ENCODE measurements around the gene NCOA3.
"Not testable (repeated sequence)": the region's sequence is repeated elsewhere in the genome, so short reads cannot be mapped to it uniquely, and the experiment has no call there.

Gene NCOA3

DNA sequence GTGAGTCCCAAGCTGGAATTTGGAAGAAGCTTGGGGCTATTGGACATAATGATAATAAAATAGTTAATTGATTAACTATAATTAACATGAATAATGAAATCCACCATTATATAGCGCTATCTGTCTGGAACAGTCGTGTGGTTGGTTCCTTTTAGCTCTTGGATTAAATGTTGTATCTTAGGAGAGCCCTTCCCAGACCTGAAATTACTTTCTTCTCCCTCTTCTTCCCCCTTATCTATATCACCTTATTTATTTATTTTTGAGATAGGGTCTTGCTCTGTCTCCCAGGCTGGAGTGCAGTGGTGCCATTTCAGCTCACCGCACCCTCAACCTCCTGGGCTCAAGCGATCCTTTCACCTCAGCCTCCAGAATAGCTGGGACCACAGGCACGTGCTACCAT lies 64.6 kb downstream of the NCOA3 start:
- no peak for DNase-seq (ENCODE audit: low spot score)

DNA sequence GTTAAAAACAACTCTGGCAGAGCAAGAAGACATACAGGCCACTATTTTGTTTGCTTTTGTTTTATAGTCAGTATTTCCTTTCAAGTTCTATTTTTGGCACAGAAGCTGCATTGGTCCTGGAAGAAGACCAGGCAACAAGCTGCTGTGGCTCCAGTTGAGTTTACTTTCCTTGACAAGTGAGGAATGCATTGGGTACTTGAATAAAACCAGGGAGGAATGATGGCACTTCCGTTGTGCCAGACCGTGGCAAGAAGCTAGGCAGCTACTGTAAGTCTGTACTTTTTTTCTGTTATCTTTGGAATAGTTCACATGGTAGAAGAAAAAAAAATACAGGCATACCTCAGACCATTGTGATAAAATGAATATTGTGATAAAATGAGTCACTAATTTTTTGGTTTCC lies 66.3 kb downstream of the NCOA3 start:
- peak; percentile 69 for DNase-seq (ENCODE audit: low spot score)

GRCh38 chr20:47568837-47569410 lies 67.2 kb downstream of the NCOA3 start:
- DNase-seq (ENCODE audit: low spot score): no peak

GRCh38 chr20:47571426-47571825 lies 69.7 kb downstream of the NCOA3 start:
- DNase-seq (ENCODE audit: low spot score): no peak

GRCh38 chr20:47572105-47572729 lies 70.5 kb downstream of the NCOA3 start:
- DNase-seq (ENCODE audit: low spot score): no peak

- no peak for DNase-seq (ENCODE audit: low spot score)
Measured at GRCh38 chr20:47573559-47573958, 71.9 kb downstream of the NCOA3 start.

DNA sequence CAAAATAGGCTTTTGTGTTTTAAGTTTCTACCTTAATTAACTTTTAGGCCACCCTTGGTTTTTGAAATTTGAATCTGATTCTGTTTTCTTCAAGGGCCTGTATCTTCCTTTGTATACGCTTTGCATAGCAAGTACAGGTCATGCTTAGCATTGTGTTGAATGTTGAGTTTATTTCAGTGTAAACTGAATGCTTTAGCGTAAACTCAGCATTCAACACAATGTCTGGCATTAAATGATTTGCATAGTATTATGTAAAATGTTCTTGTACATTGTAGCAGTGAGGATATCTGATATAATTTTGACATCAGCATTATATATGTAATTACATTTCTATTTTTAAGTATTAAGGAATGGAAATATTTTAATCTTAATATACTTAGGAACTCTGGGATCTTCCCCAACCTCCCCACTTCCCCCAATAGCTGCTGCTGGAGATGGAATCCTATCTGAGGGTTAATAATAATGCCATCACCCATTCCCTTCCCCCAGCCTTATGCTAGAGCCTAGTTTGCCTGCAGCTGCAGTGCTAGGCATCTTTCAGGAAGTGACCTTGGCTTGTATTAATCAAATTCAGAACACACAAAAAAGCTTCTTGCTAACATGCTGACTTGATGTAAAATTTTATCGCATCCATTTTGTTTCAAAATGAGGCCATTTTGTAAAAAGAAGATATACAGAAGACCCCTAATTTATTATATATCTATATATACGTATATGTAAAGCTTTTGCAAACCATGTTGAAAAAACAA lies 73.1 kb downstream of the NCOA3 start:
- DNase-seq (ENCODE audit: low spot score): no peak

GRCh38 chr20:47576516-47577033 lies 74.9 kb downstream of the NCOA3 start:
- DNase-seq (ENCODE audit: low spot score): peak; percentile 83

DNA sequence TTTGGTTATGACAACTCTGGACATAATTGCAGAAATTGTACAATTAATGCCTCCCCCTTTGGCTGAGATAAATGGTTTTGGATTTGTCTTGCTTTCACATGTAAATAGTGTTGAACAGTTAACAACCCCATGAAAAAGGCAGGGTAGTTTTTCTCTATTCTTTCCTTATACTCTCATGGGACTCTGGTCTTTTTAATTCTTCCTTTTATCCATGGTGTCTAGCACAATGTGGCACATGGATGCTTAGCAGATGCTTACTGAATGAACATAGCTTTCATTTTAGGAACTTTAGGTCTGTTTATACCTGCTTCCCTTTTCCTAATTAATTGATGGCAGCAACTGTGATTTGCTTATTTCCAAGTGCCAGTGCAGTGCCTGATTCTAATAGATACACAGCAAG lies 75.6 kb downstream of the NCOA3 start:
- no peak for DNase-seq (ENCODE audit: low spot score)

DNA sequence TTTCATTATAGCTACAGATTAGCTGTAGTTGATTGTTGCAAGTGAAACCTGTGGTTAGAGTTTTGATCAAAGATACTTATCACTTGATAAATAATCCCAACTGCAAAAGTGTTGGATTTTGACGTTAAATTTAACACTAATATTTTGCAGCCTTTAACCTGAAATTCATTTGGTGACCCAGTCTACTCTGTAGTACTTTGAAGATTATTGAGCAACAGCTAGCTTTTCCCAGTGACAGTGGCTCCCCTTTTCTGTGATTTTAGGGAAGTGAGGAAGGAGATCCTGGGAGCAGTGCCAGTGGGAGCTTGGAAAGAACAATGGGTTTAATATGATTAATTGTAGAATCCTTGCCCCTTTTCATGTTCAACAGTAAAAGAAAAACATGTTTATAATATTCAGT lies 76.9 kb downstream of the NCOA3 start:
- no peak for DNase-seq (ENCODE audit: low spot score)

DNA sequence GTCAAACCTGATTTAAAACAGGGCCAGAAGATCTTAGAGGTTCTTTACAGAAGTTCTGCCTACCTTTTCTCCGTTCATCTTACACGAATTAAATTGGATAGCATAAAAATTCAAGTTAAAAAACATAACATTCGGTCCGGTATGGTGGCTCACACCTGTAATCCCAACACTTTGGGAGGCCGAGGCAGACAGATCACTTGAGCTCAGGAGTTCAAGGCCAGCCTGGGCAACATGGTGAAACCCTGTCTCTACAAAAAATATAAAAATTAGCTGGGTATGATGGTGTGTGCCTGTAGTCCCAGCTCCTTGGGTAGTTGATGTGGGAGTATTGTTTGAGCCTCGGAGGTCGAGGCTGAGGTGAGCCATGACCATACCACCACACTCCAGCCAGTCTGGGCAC lies 79.0 kb downstream of the NCOA3 start:
- not testable (repeated sequence) for DNase-seq (ENCODE audit: low spot score)

GRCh38 chr20:47581090-47581489 lies 79.4 kb downstream of the NCOA3 start:
- no peak for DNase-seq (ENCODE audit: low spot score)

DNA sequence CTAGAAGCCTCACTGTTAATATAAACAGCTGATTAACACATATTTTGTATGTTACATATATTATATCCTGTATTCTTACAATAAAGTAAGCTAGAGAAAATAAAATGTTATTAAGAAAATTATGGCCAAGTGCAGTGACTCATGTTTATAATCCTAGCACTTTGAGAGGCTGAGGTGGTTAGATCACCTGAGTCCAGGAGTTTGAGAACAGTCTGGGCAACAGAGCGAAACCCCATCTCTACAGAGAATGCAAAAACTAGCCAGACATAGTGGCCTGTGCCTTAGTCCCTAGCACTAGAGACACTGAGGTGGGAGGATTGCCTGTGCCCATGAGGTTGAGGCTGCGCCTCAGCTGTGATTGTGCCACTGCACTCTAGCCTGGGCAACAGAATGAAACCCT lies 81.9 kb downstream of the NCOA3 start:
- no peak for DNase-seq (ENCODE audit: low spot score)

DNA sequence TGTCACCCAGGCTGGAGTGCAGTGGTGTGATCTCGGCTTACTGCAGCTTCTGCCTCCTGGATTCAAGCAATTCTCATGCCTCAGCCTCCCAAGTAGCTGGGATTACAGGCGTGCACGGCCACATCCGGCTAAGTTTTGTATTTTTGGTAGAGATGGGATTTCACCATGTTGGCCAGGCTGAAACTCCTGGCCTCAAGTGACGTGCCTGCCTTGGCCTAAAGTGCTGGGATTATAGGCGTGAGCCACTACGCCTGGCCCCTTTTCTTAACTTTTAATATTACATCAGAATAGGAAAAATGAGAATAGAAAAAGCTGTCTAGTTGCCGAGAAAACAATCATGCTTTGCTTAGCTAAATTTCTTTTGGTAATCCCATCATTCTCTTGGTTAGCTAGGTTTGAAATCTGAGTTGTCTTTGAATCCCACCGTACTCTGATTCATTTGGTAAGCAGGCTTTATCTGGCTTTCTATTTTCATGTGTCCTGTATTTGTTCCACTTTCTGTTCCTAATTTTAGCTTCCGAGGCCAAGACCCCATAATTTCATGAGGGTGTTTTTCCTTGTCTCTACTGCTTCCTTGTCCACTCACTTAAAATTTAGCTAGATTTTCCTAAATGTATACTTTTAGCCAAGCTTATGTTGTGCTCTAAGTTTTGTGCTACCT lies 83.5 kb downstream of the NCOA3 start:
- no peak for DNase-seq (ENCODE audit: low spot score)

- no peak for DNase-seq (ENCODE audit: low spot score)
Measured at GRCh38 chr20:47586649-47587294, 85.1 kb downstream of the NCOA3 start.

GRCh38 chr20:47588158-47588557 lies 86.5 kb downstream of the NCOA3 start:
- DNase-seq (ENCODE audit: low spot score): no peak

- no peak for DNase-seq (ENCODE audit: low spot score)
Measured at GRCh38 chr20:47591231-47591630, 89.5 kb downstream of the NCOA3 start.

- no peak for DNase-seq (ENCODE audit: low spot score)
Measured at GRCh38 chr20:47594157-47594556, 92.5 kb downstream of the NCOA3 start.

DNA sequence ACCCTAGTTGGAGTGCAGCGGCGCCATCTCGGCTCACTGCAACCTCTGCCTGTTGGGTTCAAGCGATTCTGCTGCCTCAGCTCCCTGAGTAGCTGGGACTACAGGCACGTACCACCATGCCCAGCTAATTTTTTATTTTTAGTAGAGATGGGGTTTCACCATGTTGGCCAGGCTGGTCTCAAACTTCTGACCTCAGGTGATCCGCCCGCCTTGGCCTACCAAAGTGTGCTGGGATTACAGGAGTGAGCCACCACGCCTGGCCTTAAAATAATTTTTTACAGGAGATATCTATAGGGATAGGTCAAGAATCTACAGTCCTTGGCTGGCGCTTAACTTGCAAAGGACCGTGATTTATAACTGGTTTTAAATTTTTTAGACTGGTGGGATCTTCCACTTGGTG lies 93.5 kb downstream of the NCOA3 start:
- not testable (repeated sequence) for DNase-seq (ENCODE audit: low spot score)

GRCh38 chr20:47596003-47596571 lies 94.4 kb downstream of the NCOA3 start:
- no peak for DNase-seq (ENCODE audit: low spot score)

DNA sequence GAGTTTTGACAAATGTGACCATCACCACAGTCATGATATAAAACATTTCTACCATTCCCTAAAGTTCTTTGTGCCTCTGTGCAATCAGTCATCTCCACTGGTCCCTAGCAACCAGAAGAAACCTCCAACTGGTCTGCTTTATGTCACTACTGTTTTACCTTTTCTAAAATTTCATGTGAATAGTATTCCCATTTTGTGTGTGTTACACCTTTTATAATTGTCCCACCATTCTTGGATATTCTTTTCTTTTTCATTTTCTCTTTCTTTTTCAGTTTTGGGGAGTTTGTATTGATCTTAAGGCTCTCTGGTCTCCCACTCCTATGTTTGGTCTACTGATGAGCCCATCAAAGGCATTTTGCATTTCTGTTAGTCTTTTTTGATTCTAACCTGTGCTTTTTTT lies 95.4 kb downstream of the NCOA3 start:
- DNase-seq (ENCODE audit: low spot score): no peak

Data from AG08396 (cell line).